K562 (cell line): ENCODE measurements around the gene ABLIM1. TPM values are rescaled to one million over a fixed set of nuclear protein-coding genes. Genes with fewer than 3 reads are reported as not detected.

Source experiments
- ATAC-seq: fragments of 200-7000 bp; cut with Tn5 transposase; 3 replicates; pipeline ENCODE4 v1.9.1; 2020; ENCODE audit warnings: moderate library complexity
- BruUV-seq: library from RNA; stranded (reverse); fragments of 400-500 nt; replicated peaks from 2 replicates; lab custom pipeline; 2021; lab: Mats Ljungman, UMichigan
- CTCF ChIA-PET: fragments of 300-600 bp; formaldehyde crosslinking; extraction: SDS; loops from one replicate; lab custom pipeline; 2021; ENCODE audit warnings: low intra/inter-chr PET ratio; lab: Yijun Ruan, JAX
- POLR2A ChIA-PET: fragments of 300-600, 350-650 bp; sonication (Branson Sonifier 250); formaldehyde crosslinking; extraction: SDS; loops from one replicate; lab custom pipeline; 2021; ENCODE audit warnings: antibody characterized with exemption, inconsistent platforms; lab: Yijun Ruan, JAX
- DNase-seq, 4 experiments: peaks; one replicate each; pipeline versions ENCODE4 v3.0.0 to v3.0.0-alpha.2; 2011 to 2018; ENCODE audit warnings: low spot score in 3 of 4, mixed read lengths in 3 of 4; ENCODE audit errors: extremely low read depth in 1 of 4
- FAIRE-seq: peaks from 2 replicates; lab custom pipeline; 2011; peaks lifted over from hg19 to GRCh38; lab: Jason Lieb, UNC
- H2AFZ ChIP-seq: 2 replicates; pipeline ENCODE4 v1.6.0; 2011; ENCODE audit warnings: low read depth, low read length, control low read depth, inconsistent platforms
- H3K27ac ChIP-seq: fragments of 200-600 bp; 3 replicates; pipeline ENCODE4 v1.8.0; 2011; ENCODE audit warnings: low read depth, mild to moderate bottlenecking, control low read depth, inconsistent platforms, low read length, moderate library complexity, mixed read lengths; ENCODE audit errors: extremely low read depth
- H3K27me3 ChIP-seq, 2 experiments: fragments of 300-600 bp in 1 of 2; 2 replicates in 1 of 2; 3 replicates in 1 of 2; pipeline versions ENCODE4 v1.6.0 to v1.8.0; 2011; ENCODE audit warnings: inconsistent platforms in 2 of 2, low read length in 2 of 2, mild to moderate bottlenecking in 1 of 2, mixed read lengths in 1 of 2, moderate library complexity in 1 of 2; ENCODE audit not compliant: control insufficient read depth in 2 of 2, insufficient read depth in 2 of 2
- H3K36me3 ChIP-seq: fragments of 300-600 bp; 3 replicates; pipeline ENCODE4 v1.8.0; 2011; ENCODE audit warnings: mild to moderate bottlenecking, low read length, inconsistent platforms; ENCODE audit not compliant: control insufficient read depth, insufficient read depth
- H3K4me1 ChIP-seq, 2 experiments: fragments of 200-600 bp in 1 of 2; replicated peaks in 1 of 2; 2 replicates in 1 of 2; 3 replicates in 1 of 2; pipeline versions ENCODE4 v1.5.1 to v1.8.0; 2011; ENCODE audit warnings: inconsistent platforms in 2 of 2, low read length in 2 of 2, mild to moderate bottlenecking in 1 of 2, mixed read lengths in 1 of 2, moderate library complexity in 1 of 2; ENCODE audit not compliant: control insufficient read depth in 2 of 2, insufficient read depth in 2 of 2
- H3K4me2 ChIP-seq: 2 replicates; pipeline ENCODE4 v1.6.1; 2011; ENCODE audit warnings: low read length, control low read depth, inconsistent platforms, mixed read lengths; ENCODE audit not compliant: insufficient read depth
- H3K4me3 ChIP-seq: fragments of 200-600 bp; sonication (generic), shearing (Covaris generic); 2 replicates; pipeline ENCODE4 v1.5.1; 2016; ENCODE audit warnings: control low read depth, inconsistent platforms
- H3K79me2 ChIP-seq: fragments of 200-600 bp; 3 replicates; pipeline ENCODE4 v1.8.0; 2011; ENCODE audit warnings: low read length, inconsistent platforms; ENCODE audit not compliant: control insufficient read depth, insufficient read depth
- H3K9ac ChIP-seq, 2 experiments: 2 replicates each; pipeline versions ENCODE4 v1.6.0 to v1.6.1; 2011; ENCODE audit warnings: low read depth in 2 of 2, low read length in 2 of 2, control low read depth in 1 of 2, inconsistent platforms in 1 of 2, mild to moderate bottlenecking in 1 of 2, mixed read lengths in 1 of 2; ENCODE audit not compliant: insufficient read depth in 1 of 2
- H3K9me1 ChIP-seq: one replicate; pipeline ENCODE4 v1.6.0; 2011; ENCODE audit warnings: inconsistent platforms, mild to moderate bottlenecking, low read length, moderate library complexity; ENCODE audit not compliant: control insufficient read depth, insufficient read depth
- H3K9me3 ChIP-seq: replicated peaks from 2 replicates; pipeline ENCODE4 v1.5.1; 2011; ENCODE audit warnings: low read depth, low read length, inconsistent platforms; ENCODE audit not compliant: control insufficient read depth, insufficient read depth
- H4K20me1 ChIP-seq: replicated peaks from 2 replicates; pipeline ENCODE4 v1.6.1; 2011; ENCODE audit warnings: low read length, inconsistent platforms, mixed read lengths; ENCODE audit not compliant: control insufficient read depth, insufficient read depth
- HDAC1 ChIP-seq, 2 experiments: fragments of 450-650 bp; IDR thresholded peaks; 2 replicates each; pipeline ENCODE4 v1.6.1; 2016 to 2017; ENCODE audit warnings: inconsistent platforms in 1 of 2, mild to moderate bottlenecking in 1 of 2, moderate library complexity in 1 of 2
- HES1 ChIP-seq: fragments of 450-650 bp; IDR thresholded peaks from 2 replicates; pipeline ENCODE4 v1.6.1; 2016; ENCODE audit warnings: low read depth, mild to moderate bottlenecking, moderate library complexity
- MLX ChIP-seq, 2 experiments: fragments of 450-650 bp in 1 of 2; sonication (generic) in 1 of 2; formaldehyde crosslinking; conservative IDR thresholded peaks; 2 replicates each; pipeline versions ENCODE4 v1.4.0 to v1.8.1; 2020 to 2022; ENCODE audit warnings: mild to moderate bottlenecking in 1 of 2, missing genetic modification reagents in 1 of 2
- NCOA2 ChIP-seq, 2 experiments: fragments of 450-650 bp; IDR thresholded peaks; 2 replicates each; pipeline ENCODE4 v1.6.1; 2018; ENCODE audit warnings: mild to moderate bottlenecking in 2 of 2, moderate library complexity in 1 of 2; ENCODE audit not compliant: partially characterized antibody in 2 of 2
- PURB ChIP-seq: sonication (generic); formaldehyde crosslinking; IDR thresholded peaks from 2 replicates; pipeline ENCODE4 v1.9.0; 2021; ENCODE audit warnings: low read depth, mild to moderate bottlenecking, missing genetic modification reagents
- SUPT5H ChIP-seq: fragments of 450-650 bp; IDR thresholded peaks from 2 replicates; pipeline ENCODE4 v1.6.1; 2016
- ZBTB8A ChIP-seq: fragments of 450-650 bp; IDR thresholded peaks from 2 replicates; pipeline ENCODE4 v1.6.1; 2018; ENCODE audit warnings: mild to moderate bottlenecking, moderate library complexity; ENCODE audit not compliant: partially characterized antibody
- ZBTB9 ChIP-seq: fragments of 450-650 bp; formaldehyde crosslinking; IDR thresholded peaks from 2 replicates; pipeline ENCODE4 v1.4.0; 2020; ENCODE audit warnings: mild to moderate bottlenecking, moderate library complexity
- ZHX1 ChIP-seq: fragments of 150-350 bp; conservative IDR thresholded peaks from 2 replicates; pipeline ENCODE4 v1.6.1; 2014; ENCODE audit warnings: low read length
- ZNF444 ChIP-seq: fragments of 250-450 bp; sonication (Bioruptor Pico); IDR thresholded peaks from 2 replicates; pipeline ENCODE4 v1.4.0; 2020; ENCODE audit warnings: mild to moderate bottlenecking, moderate library complexity
- ZNF639 ChIP-seq, 2 experiments: fragments of 200-800 bp in 1 of 2; sonication (Bioruptor generic) in 1 of 2; sonication (generic) in 1 of 2; formaldehyde crosslinking in 1 of 2; IDR thresholded peaks in 1 of 2; conservative IDR thresholded peaks in 1 of 2; 2 replicates each; pipeline versions ENCODE4 v1.5.0 to v1.6.1; 2016 to 2020; ENCODE audit warnings: missing compliant biosample characterization in 1 of 2, missing genetic modification characterization in 1 of 2, missing genetic modification reagents in 1 of 2
- ZNF668 ChIP-seq: fragments of 250-450 bp; sonication (Bioruptor Pico); IDR thresholded peaks from 2 replicates; pipeline ENCODE4 v1.8.0; 2022; ENCODE audit warnings: mild to moderate bottlenecking, inconsistent platforms
- WGBS: fragments of 100-300 bp; shearing (Covaris generic); methylation state at CpG from one replicate; pipeline ENCODE4 v1.1.6; 2016; ENCODE audit warnings: low coverage, mixed read lengths; ENCODE audit not compliant: insufficient coverage; ENCODE audit errors: missing lambda C conversion rate; 5-methylcytosine and 5-hydroxymethylcytosine counted together
- in situ Hi-C: fragments of 300-500 bp; cut with MboI; formaldehyde crosslinking; loops from 4 replicates; pipeline ENCODE4 v1.15.0; 2018; ENCODE audit warnings: inconsistent platforms, mixed read lengths
- intact Hi-C: fragments of 100-400 bp; cut with micrococcal nuclease; formaldehyde crosslinking; loops from 2 replicates; pipeline ENCODE4 v1.14.2; 2022
- polyA plus RNA-seq, 8 experiments: library from polyadenylated mRNA; depleted of rRNA in 4 of 8; stranded (reverse) in 5 of 8; unstranded in 3 of 8; fragments of >200 nt; fragmentation: Nextera tagmentation in 2 of 8; fragmentation: Illumina TruSeq in 1 of 8; extraction: Ambion mirVana in 2 of 8; extraction: Trizol in 1 of 8; gene quantifications; 2 replicates each; pipeline versions ENCODE4 v1.2.1 to v1.2.3, GENCODE V29; 2011 to 2014; ENCODE audit warnings: inconsistent platforms in 1 of 8, missing spikeins in 1 of 8
- total RNA-seq, 7 experiments: library from RNA; depleted of rRNA in 6 of 7; stranded (reverse); fragments of >200 nt in 6 of 7; fragmentation: Illumina TruSeq in 2 of 7; extraction: Trizol in 2 of 7; gene quantifications; 2 replicates each; pipeline versions ENCODE4 v1.2.1 to v1.2.3, GENCODE V29; 2011 to 2021; ENCODE audit warnings: low replicate concordance in 1 of 7

Gene ABLIM1
- total and polyA plus RNA-seq, 9 of the 15 experiments (the other 6 are each of a cell fraction or from before 2014, with no cell fraction given), result 0.07 to 0.49 (median 0.14) TPM; not detected in 6

- Histone ChIP-seq H4K20me1 (no peaks in the 10 kb centered on the region), H3K9me1 (no peaks in the 10 kb centered on the region), H3K9ac (no peak overlapping the region), H3K36me3 (no peaks in the 10 kb centered on the region), H2AFZ (no peak overlapping the region), H3K4me1 (no peaks in the 10 kb centered on the region), H3K27me3 (no peaks in the 10 kb centered on the region), H3K79me2 (no peaks in the 10 kb centered on the region), H3K4me3 (no peak overlapping the region), H3K4me2 (no peak overlapping the region), H3K27ac (no peak overlapping the region), H3K9me3 (no peaks in the 10 kb centered on the region)
- intact Hi-C loops, result no loop called here
- ChIA-PET CTCF (no interaction called here), POLR2A (no interaction called here)
- WGBS, result 0% methylated on average over 2 of the region's 2 CpGs
- in situ Hi-C loops, result no loop called here
- TF ChIP-seq HES1 (no peak), ZNF444 (no peak), HDAC1 (IDR thresholded peaks at IDR 0.05) (no peak), ZNF639 (CRISPR knock-in tag; conservative IDR thresholded peaks at IDR 0.05 in 1 of 2, IDR thresholded peaks at IDR 0.05 in 1 of 2) (no peak), NCOA2 (IDR thresholded peaks at IDR 0.05; ENCODE audit: partially characterized antibody in 2 of 2) (no peak), ZHX1 (no peak), SUPT5H (no peak), PURB (CRISPR knock-in tag) (no peak), MLX (CRISPR knock-in tag; conservative IDR thresholded peaks at IDR 0.05) (no peak), ZNF668 (CRISPR knock-in tag) (no peak), ZBTB8A (no peak), ZBTB9 (CRISPR knock-in tag) (no peak)
- DNase-seq (no peak), FAIRE-seq (no peak), ATAC-seq (no peak)
- no TSS peak for BruUV-seq
Measured at GRCh38 chr10:114448897-114449296, 209.2 kb downstream of the ABLIM1 start.
